H9 (cell line): ENCODE measurements around the gene PTRH1. TPM values are rescaled to one million over a fixed set of nuclear protein-coding genes. Genes with fewer than 3 reads are reported as not detected.
A peak's percentile ranks its signal among the peaks of the same experiment; 100 is the strongest.

Source experiments
- DNase-seq: peaks from one replicate; pipeline ENCODE4 v3.0.0-alpha.2; 2017
- H2AFZ ChIP-seq: one replicate; pipeline ENCODE4 v1.6.1; 2013; ENCODE audit warnings: mild to moderate bottlenecking, low read length, control low read depth, moderate library complexity
- H2AK5ac ChIP-seq: 2 replicates; pipeline ENCODE4 v1.6.1; 2013; ENCODE audit warnings: low read length, control low read depth, mixed read lengths; ENCODE audit not compliant: insufficient read length
- H2BK120ac ChIP-seq: one replicate; pipeline ENCODE4 v1.6.1; 2013; ENCODE audit warnings: low read depth, mild to moderate bottlenecking, low read length, control low read depth, inconsistent platforms; ENCODE audit not compliant: poor library complexity, severe bottlenecking
- H2BK12ac ChIP-seq: 2 replicates; pipeline ENCODE4 v1.6.1; 2013; ENCODE audit warnings: low read length, control low read depth, mixed read lengths, low read depth; ENCODE audit not compliant: insufficient read length
- H2BK15ac ChIP-seq: 2 replicates; pipeline ENCODE4 v1.6.1; 2013; ENCODE audit warnings: low read depth, low read length, control low read depth
- H2BK20ac ChIP-seq: one replicate; pipeline ENCODE4 v1.6.1; 2013; ENCODE audit warnings: low read depth, mild to moderate bottlenecking, low read length, control low read depth, inconsistent platforms; ENCODE audit not compliant: poor library complexity, severe bottlenecking
- H2BK5ac ChIP-seq: 2 replicates; pipeline ENCODE4 v1.6.1; 2013; ENCODE audit warnings: low read length, control low read depth, mixed read lengths; ENCODE audit not compliant: insufficient read length
- H3K14ac ChIP-seq: 2 replicates; pipeline ENCODE4 v1.6.1; 2013; ENCODE audit warnings: low read length, control low read depth; ENCODE audit not compliant: insufficient read depth
- H3K18ac ChIP-seq: 2 replicates; pipeline ENCODE4 v1.6.1; 2013; ENCODE audit warnings: low read depth, mild to moderate bottlenecking, mixed read lengths, low read length, control low read depth; ENCODE audit not compliant: insufficient read length
- H3K23ac ChIP-seq: 2 replicates; pipeline ENCODE4 v1.6.1; 2013; ENCODE audit warnings: low read length, control low read depth, mixed read lengths, low read depth; ENCODE audit not compliant: insufficient read length
- H3K23me2 ChIP-seq: 2 replicates; pipeline ENCODE4 v1.6.1; 2013; ENCODE audit warnings: low read depth, mild to moderate bottlenecking, mixed read lengths, low read length, control low read depth; ENCODE audit not compliant: insufficient read length, poor library complexity, severe bottlenecking
- H3K27ac ChIP-seq: 2 replicates; pipeline ENCODE4 v1.5.1; 2013; ENCODE audit warnings: low read length, control low read depth, mixed read lengths, low read depth; ENCODE audit not compliant: insufficient read length
- H3K27me3 ChIP-seq: 2 replicates; pipeline ENCODE4 v1.6.1; 2013; ENCODE audit warnings: low read length, control low read depth, inconsistent platforms; ENCODE audit not compliant: insufficient read depth
- H3K4ac ChIP-seq: 2 replicates; pipeline ENCODE4 v1.6.1; 2013; ENCODE audit warnings: low read depth, mild to moderate bottlenecking, control low read depth, inconsistent platforms, low read length, moderate library complexity
- H3K4me1 ChIP-seq: 2 replicates; pipeline ENCODE4 v1.6.1; 2013; ENCODE audit warnings: low read length, control low read depth, inconsistent platforms; ENCODE audit not compliant: insufficient read depth
- H3K4me2 ChIP-seq: 2 replicates; pipeline ENCODE4 v1.6.1; 2013; ENCODE audit warnings: low read length, control low read depth, mixed read lengths; ENCODE audit not compliant: insufficient read length, insufficient read depth
- H3K56ac ChIP-seq: 2 replicates; pipeline ENCODE4 v1.6.1; 2013; ENCODE audit warnings: low read depth, mild to moderate bottlenecking, mixed read lengths, low read length, control low read depth; ENCODE audit not compliant: insufficient read length
- H3K79me1 ChIP-seq: 2 replicates; pipeline ENCODE4 v1.6.1; 2013; ENCODE audit warnings: low read depth, mild to moderate bottlenecking, moderate library complexity, low read length, control low read depth, inconsistent platforms; ENCODE audit not compliant: insufficient read depth, poor library complexity, severe bottlenecking
- H3K79me2 ChIP-seq: 2 replicates; pipeline ENCODE4 v1.6.1; 2013; ENCODE audit warnings: low read length, control low read depth, inconsistent platforms; ENCODE audit not compliant: insufficient read depth
- H3K9ac ChIP-seq: 2 replicates; pipeline ENCODE4 v1.6.1; 2013; ENCODE audit warnings: low read length, control low read depth, mixed read lengths; ENCODE audit not compliant: insufficient read length; ENCODE audit errors: extremely low read depth
- H3K9me3 ChIP-seq: one replicate; pipeline ENCODE4 v1.6.1; 2013; ENCODE audit warnings: low read depth, low read length, inconsistent platforms; ENCODE audit not compliant: control insufficient read depth
- H3T11ph ChIP-seq: one replicate; pipeline ENCODE4 v1.6.1; 2013; ENCODE audit warnings: mild to moderate bottlenecking, low read length, control low read depth, inconsistent platforms
- H4K20me1 ChIP-seq: one replicate; pipeline ENCODE4 v1.6.1; 2013; ENCODE audit not compliant: control insufficient read depth, insufficient read length, insufficient read depth
- H4K5ac ChIP-seq: 2 replicates; pipeline ENCODE4 v1.6.1; 2013; ENCODE audit warnings: low read depth, mild to moderate bottlenecking, mixed read lengths, low read length, control low read depth; ENCODE audit not compliant: insufficient read length
- H4K8ac ChIP-seq: replicated peaks from 2 replicates; pipeline ENCODE4 v1.6.1; 2013; ENCODE audit warnings: low read length, control low read depth, mixed read lengths, low read depth; ENCODE audit not compliant: insufficient read length
- H4K91ac ChIP-seq: 2 replicates; pipeline ENCODE4 v1.6.1; 2013; ENCODE audit warnings: low read depth, mild to moderate bottlenecking, moderate library complexity, mixed read lengths, low read length, control low read depth; ENCODE audit not compliant: insufficient read length
- H3K27ac Mint-ChIP-seq, 3 experiments: 2 replicates in 2 of 3; 3 replicates in 1 of 3; pipeline ENCODE4 v1.8.0; 2020 to 2021; ENCODE audit warnings: mixed read lengths in 3 of 3, mild to moderate bottlenecking in 1 of 3, moderate library complexity in 1 of 3
- H3K27me3 Mint-ChIP-seq: 2 replicates; pipeline ENCODE4 v1.8.0; 2021; ENCODE audit warnings: low read depth, mild to moderate bottlenecking, moderate library complexity, mixed read lengths
- H3K36me3 Mint-ChIP-seq, 3 experiments: 2 replicates in 2 of 3; 3 replicates in 1 of 3; pipeline ENCODE4 v1.8.0; 2020 to 2021; ENCODE audit warnings: low read depth in 3 of 3, mixed read lengths in 3 of 3; ENCODE audit not compliant: insufficient read depth in 1 of 3
- H3K4me1 Mint-ChIP-seq, 2 experiments: 2 replicates each; pipeline ENCODE4 v1.8.0; 2020; ENCODE audit warnings: mixed read lengths in 2 of 2
- H3K4me3 Mint-ChIP-seq, 2 experiments: 2 replicates in 1 of 2; 3 replicates in 1 of 2; pipeline ENCODE4 v1.8.0; 2020 to 2021; ENCODE audit warnings: mild to moderate bottlenecking in 2 of 2, mixed read lengths in 2 of 2, moderate library complexity in 1 of 2
- H3K9me3 Mint-ChIP-seq, 2 experiments: 2 replicates in 1 of 2; 3 replicates in 1 of 2; pipeline ENCODE4 v1.8.0; 2020; ENCODE audit warnings: mild to moderate bottlenecking in 2 of 2, mixed read lengths in 2 of 2, moderate library complexity in 1 of 2
- CTCF ChIP-seq: fragments of 200-600 bp; sonication (generic); conservative IDR thresholded peaks from 3 replicates; pipeline ENCODE4 v1.8.0; 2021; ENCODE audit warnings: antibody characterized with exemption, mild to moderate bottlenecking
- WGBS: extraction: QIAGEN DNeasy Blood & Tissue Kit; methylation state at CpG from one replicate; pipeline ENCODE4 v1.1.7; 2013; ENCODE audit warnings: missing lambda C conversion rate, low lambda C conversion rate, mixed read lengths; ENCODE audit not compliant: insufficient read length; ENCODE audit errors: extremely low coverage; 5-methylcytosine and 5-hydroxymethylcytosine counted together
- total RNA-seq: library from RNA; stranded (reverse); gene quantifications from 2 replicates; pipeline ENCODE4 v1.2.1, GENCODE V29; 2021

Gene PTRH1
- total RNA-seq, 1 experiment from 2014 or later: 10.9 TPM

GRCh38 chr9:127700594-127701255 is 14.7 kb downstream of the PTRH1 start:
- Histone ChIP-seq H3K79me2 (no peaks in the 10 kb centered on the region), H3K4me1 (no peaks in the 10 kb centered on the region), H2BK15ac (no peak overlapping the region), H3T11ph (no peak overlapping the region), H3K9ac (no peak overlapping the region), H2AFZ (no peak overlapping the region), H3K23me2 (peaks cover 4% of the 10 kb centered on the region), H3K27me3 (no peaks in the 10 kb centered on the region), H2AK5ac (no peak overlapping the region), H3K27ac (no peak overlapping the region), H3K56ac (no peak overlapping the region), H4K91ac (no peak overlapping the region), H3K4ac (no peak overlapping the region), H4K5ac (no peak overlapping the region), H3K4me2 (no peak overlapping the region), H3K18ac (no peak overlapping the region), H2BK120ac (no peak overlapping the region), H4K8ac (no peak overlapping the region), H3K23ac (no peak overlapping the region), H4K20me1 (no peaks in the 10 kb centered on the region), H3K79me1 (no peaks in the 10 kb centered on the region), H2BK12ac (peak overlapping the region; percentile 36), H3K14ac (no peak overlapping the region), H2BK20ac (no peak overlapping the region), H3K9me3 (no peaks in the 10 kb centered on the region), H2BK5ac (no peak overlapping the region)
- DNase-seq: no peak
- TF ChIP-seq CTCF: no peak
- WGBS: no CpG with 5 or more reads among the region's 5 CpGs
- peaks cover 2 to 11% of the 10 kb centered on the region in 2 experiments for H3K4me1 Mint-ChIP-seq
- peaks cover 6% of the 10 kb centered on the region for H3K27me3 Mint-ChIP-seq
- no peaks in the 10 kb centered on the region for H3K36me3 Mint-ChIP-seq
- H3K9me3 Mint-ChIP-seq: no peaks in the 10 kb centered on the region
- 0 out of 5 replicates have a peak overlapping the region, but pooled peaks of 1 of the 2 experiments have one; percentile 28 for H3K4me3 Mint-ChIP-seq
- no peak overlapping the region for H3K27ac Mint-ChIP-seq
